NB4 (cell line): ENCODE data around the gene UFSP2.

ENCODE experiments used
- DNase-seq: peaks from one replicate; pipeline ENCODE4 v3.0.0; 2010; ENCODE audit warnings: low read depth
- H3K4me3 ChIP-seq: one replicate; pipeline ENCODE4 v1.5.1; 2011; ENCODE audit warnings: mild to moderate bottlenecking, low read depth, low read length, moderate library complexity
- CTCF ChIP-seq: IDR thresholded peaks from one replicate; pipeline ENCODE4 v1.5.1; 2012; ENCODE audit warnings: low read depth, low read length
- MAX ChIP-seq: IDR thresholded peaks from 2 replicates; pipeline ENCODE4 v1.6.1; 2011; ENCODE audit warnings: low read depth, low read length
- MYC ChIP-seq: IDR thresholded peaks from 2 replicates; pipeline ENCODE4 v1.6.1; 2011; ENCODE audit warnings: low read depth, low read length
- POLR2A ChIP-seq: IDR thresholded peaks from 2 replicates; pipeline ENCODE4 v1.6.1; 2011; ENCODE audit warnings: mild to moderate bottlenecking; ENCODE audit not compliant: insufficient read length; ENCODE audit errors: extremely low read depth

The UFSP2 gene

GRCh38 chr4:185361872-185362271 lies 63.9 kb downstream of the UFSP2 start:
- no peak for DNase-seq

GRCh38 chr4:185359767-185360446 lies 65.9 kb downstream of the UFSP2 start:
- H3K4me3 ChIP-seq = no peak overlapping the region
- TF ChIP-seq POLR2A = no peak
- TF ChIP-seq MAX = no peak
- no peak for TF ChIP-seq MYC
- TF ChIP-seq CTCF = no peak
- no peak for DNase-seq

More at GRCh38 chr4:185361872-185362271, 63.9 kb downstream of the UFSP2 start:
- no peak for TF ChIP-seq MYC
- no peak for TF ChIP-seq CTCF
- TF ChIP-seq POLR2A = no peak
- TF ChIP-seq MAX = no peak
- H3K4me3 ChIP-seq = no peak overlapping the region

- H3K4me3 ChIP-seq = no peak overlapping the region
- DNase-seq = no peak
- no peak for TF ChIP-seq MYC
- no peak for TF ChIP-seq MAX
- no peak for TF ChIP-seq CTCF
- no peak for TF ChIP-seq POLR2A
Observed at GRCh38 chr4:185358959-185359358, 66.8 kb downstream of the UFSP2 start.

GRCh38 chr4:185358514-185358913 lies 67.2 kb downstream of the UFSP2 start:
- H3K4me3 ChIP-seq = no peak overlapping the region
- TF ChIP-seq MAX (no peak), CTCF (no peak), POLR2A (no peak), MYC (no peak)
- no peak for DNase-seq

GRCh38 chr4:185357733-185358440 lies 67.9 kb downstream of the UFSP2 start:
- H3K4me3 ChIP-seq = no peak overlapping the region
- DNase-seq = no peak
- TF ChIP-seq CTCF (no peak), MYC (no peak), MAX (no peak), POLR2A (no peak)
